AG10803 (cell line): ENCODE data around the gene TERT.

ENCODE experiments used
- DNase-seq: peaks from one replicate; pipeline ENCODE4 v3.0.0; 2010; ENCODE audit warnings: low read depth
- H3K4me3 ChIP-seq: 2 replicates; pipeline ENCODE4 v1.5.1; 2011; ENCODE audit warnings: mild to moderate bottlenecking, low read length, control low read depth
- CTCF ChIP-seq: conservative IDR thresholded peaks from 2 replicates; pipeline ENCODE4 v1.5.1; 2011; ENCODE audit warnings: mild to moderate bottlenecking, low read length, control low read depth, inconsistent platforms

Gene TERT

GRCh38 chr5:1246711-1247431 lies 48.0 kb downstream of the TERT start:
- no peak for TF ChIP-seq CTCF
- no peak overlapping the region for H3K4me3 ChIP-seq
- DNase-seq: peak; percentile 3

DNA sequence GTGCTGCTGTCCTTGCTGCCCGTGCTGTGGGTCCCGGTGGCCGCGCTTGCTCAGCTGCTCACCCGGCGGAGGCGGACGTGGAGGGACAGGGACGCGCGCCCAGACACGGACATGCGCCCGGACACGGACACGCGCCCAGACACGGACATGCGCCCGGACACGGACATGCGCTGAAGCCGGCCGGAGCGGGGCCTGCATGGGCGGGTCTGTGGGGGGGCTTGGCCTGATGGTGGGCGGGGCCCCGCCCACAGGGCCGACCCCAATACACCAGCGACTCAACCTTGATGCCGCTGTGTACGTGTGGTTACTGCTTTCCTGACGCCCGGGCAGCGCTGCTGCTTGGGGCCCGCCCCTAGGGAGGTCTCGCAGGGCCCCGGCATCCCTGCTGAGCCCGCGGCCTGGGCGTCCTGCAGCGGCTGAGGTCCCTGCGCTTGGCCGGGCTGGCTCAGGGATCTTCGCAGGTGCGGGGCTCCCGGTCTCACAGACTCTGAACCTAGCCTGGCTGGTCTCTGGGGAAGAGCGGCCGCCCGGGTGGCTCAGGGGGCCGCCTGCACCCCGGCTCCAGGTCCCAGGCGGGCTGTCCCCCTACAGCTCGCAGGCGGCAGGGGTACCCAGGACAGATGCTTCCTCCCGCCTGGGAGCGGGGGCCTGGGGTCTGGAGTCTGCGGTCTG lies 48.8 kb downstream of the TERT start:
- no peak for TF ChIP-seq CTCF
- no peak overlapping the region for H3K4me3 ChIP-seq
- no peak for DNase-seq

DNA sequence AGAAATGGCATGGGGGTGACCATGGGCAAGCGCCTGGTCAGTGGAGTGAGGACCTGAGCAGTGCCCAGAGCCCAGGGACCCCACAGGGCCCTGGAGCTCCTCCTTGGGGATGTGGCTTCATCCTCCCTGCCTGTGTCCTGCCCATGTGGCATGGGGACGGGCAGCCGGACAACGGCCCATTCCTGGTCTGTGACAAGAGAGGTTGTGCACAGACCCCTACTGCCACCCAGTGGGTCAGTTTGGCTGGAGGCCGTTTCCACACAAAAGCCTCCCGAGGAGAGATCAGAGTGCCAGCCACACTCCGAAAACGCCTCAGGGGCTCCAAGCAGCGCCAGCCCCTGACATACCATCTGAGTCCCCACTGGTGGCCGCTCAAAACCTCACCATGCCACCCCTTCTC lies 49.9 kb downstream of the TERT start:
- no peak overlapping the region for H3K4me3 ChIP-seq
- no peak for DNase-seq
- no peak for TF ChIP-seq CTCF

DNA sequence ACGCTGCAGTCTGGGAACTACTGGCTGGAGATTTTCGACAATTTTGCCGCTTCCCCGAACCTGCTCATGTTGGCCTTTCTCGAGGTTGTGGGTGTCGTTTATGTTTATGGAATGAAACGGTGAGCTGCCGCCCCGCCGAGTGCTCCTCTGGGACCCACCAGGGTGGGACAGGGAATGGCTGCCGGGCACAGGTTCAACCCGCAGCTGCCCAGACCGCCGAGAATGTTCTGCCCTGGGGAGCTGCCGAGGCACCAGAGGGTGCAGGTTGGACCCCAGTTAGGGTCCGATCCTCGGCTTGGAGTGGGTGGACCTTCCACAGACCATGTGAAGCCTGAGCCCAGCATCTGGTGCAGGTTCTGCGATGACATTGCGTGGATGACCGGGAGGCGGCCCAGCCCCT lies 50.6 kb downstream of the TERT start:
- DNase-seq: no peak
- no peak overlapping the region for H3K4me3 ChIP-seq
- no peak for TF ChIP-seq CTCF

GRCh38 chr5:1243487-1244130 lies 51.3 kb downstream of the TERT start:
- TF ChIP-seq CTCF: no peak
- no peak for DNase-seq
- no peak overlapping the region for H3K4me3 ChIP-seq

DNA sequence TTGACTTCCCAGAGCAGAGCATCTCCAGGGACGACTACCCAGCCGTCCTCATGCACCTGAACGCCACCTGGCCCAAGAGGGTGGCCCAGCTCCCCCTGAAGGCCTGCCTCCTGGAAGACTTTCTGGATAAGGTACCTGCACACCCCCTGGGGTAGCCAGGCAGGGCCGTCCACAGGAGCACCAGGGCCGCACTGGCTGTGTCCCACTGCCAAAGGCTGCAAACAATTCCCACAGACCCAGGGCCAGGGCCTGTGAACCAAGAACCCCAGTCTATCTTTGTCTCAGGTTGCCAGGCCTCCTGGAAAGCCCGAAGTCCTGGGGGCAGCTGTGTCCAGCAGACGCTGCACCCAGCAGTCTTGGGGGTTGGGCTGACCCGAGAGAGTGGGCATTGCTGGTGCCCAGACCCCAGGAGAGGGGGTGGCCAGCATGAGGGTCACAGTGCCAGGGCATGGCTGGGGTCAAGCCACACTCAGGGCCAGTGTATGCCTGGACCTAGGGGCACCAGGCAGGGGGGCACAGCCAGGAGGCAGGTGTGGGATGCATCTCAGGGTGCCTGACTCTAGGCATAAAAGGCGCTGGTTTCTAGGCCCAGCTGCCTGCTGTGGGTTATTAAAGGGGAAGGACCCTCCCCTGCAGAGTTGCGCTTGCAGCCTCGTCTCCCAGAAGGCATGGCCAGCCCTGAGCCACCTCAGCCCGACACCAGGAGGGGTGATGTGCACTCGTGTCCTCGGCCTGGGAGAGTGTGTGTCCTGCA lies 52.0 kb downstream of the TERT start:
- no peak for DNase-seq
- no peak for TF ChIP-seq CTCF
- H3K4me3 ChIP-seq: no peak overlapping the region
